ENCODE measurements around the gene CDH20. TPM values are rescaled to one million over a fixed set of nuclear protein-coding genes. Genes with fewer than 3 reads are reported as not detected.

Gene CDH20
- under 1 TPM; 0.20 to 0.25 TPM for total RNA-seq

GRCh38 chr18:61333271-61333745 lies at the start of gene CDH20:
Gene CDH20, plus strand, starts transcription at chr18:61333430.
- DNase-seq: peak; percentile 2
- Mint-ChIP-seq H3K27ac (no peak within 1 kb of the TSS), H3K27me3 (peaks cover 52% of the 10 kb centered on the region), H3K4me3 (no peak within 1 kb of the TSS), H3K36me3 (no peaks in the 10 kb centered on the region), H3K4me1 (no peaks in the 10 kb centered on the region), H3K9me3 (no peaks in the 10 kb centered on the region)

- no peak overlapping the region for H3K4me3 Mint-ChIP-seq
- peaks cover 6% of the 10 kb centered on the region for H3K9me3 Mint-ChIP-seq
- no peaks in the 10 kb centered on the region for H3K27me3 Mint-ChIP-seq
- H3K27ac Mint-ChIP-seq: no peak overlapping the region
- DNase-seq: no peak
- no peaks in the 10 kb centered on the region for H3K36me3 Mint-ChIP-seq
- H3K4me1 Mint-ChIP-seq: no peaks in the 10 kb centered on the region
Observed at GRCh38 chr18:61284039-61284438, 49.2 kb upstream of the CDH20 start.

DNA sequence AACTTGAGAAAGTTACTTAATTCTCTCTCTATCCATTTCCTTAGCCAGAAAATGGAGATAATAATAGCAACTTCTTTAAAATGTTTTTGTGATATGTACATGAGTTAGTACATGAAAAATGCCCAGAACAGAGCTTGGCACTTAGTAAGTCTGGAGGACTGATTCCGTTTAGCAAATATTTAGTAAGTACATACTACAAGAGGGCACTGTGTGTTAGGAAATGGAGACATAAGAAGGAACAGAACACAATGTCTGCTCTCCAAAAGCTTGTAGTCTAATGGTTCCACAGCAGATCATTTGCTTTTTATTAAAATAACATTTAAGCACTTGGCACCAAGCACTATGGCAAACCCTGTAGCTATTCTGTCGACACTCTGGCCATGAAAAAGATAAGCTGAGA lies 47.5 kb upstream of the CDH20 start:
- no peak overlapping the region for H3K27ac Mint-ChIP-seq
- H3K4me1 Mint-ChIP-seq: no peaks in the 10 kb centered on the region
- H3K36me3 Mint-ChIP-seq: no peaks in the 10 kb centered on the region
- H3K27me3 Mint-ChIP-seq: no peaks in the 10 kb centered on the region
- peaks cover 4% of the 10 kb centered on the region for H3K9me3 Mint-ChIP-seq
- DNase-seq: no peak
- no peak overlapping the region for H3K4me3 Mint-ChIP-seq

GRCh38 chr18:61286867-61287266 lies 46.4 kb upstream of the CDH20 start:
- Mint-ChIP-seq H3K9me3 (no peaks in the 10 kb centered on the region), H3K27me3 (no peaks in the 10 kb centered on the region), H3K4me1 (no peaks in the 10 kb centered on the region), H3K36me3 (no peaks in the 10 kb centered on the region), H3K27ac (no peak overlapping the region), H3K4me3 (no peak overlapping the region)
- no peak for DNase-seq

DNA sequence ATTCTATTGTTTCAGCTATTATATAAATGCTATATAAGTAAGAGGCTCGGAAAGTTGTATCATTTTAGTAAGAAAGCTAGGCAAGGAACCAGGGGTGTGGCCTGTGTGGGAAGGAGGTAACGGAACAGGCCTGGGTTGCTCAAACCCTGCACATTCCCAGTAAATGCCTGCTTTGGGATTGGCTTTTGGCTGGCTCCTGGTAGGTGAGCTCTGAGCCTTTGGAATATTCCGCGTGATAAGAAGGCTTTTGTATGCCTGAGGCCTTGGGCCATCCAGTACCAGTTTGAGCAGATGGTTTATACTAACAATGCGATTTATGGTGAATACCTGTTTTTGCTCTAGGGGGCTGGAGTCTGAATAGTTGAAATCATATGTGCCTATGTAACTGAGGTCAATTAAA lies 42.6 kb upstream of the CDH20 start:
- Mint-ChIP-seq H3K9me3 (no peaks in the 10 kb centered on the region), H3K4me1 (no peaks in the 10 kb centered on the region), H3K27ac (no peak overlapping the region), H3K4me3 (no peak overlapping the region), H3K27me3 (no peaks in the 10 kb centered on the region), H3K36me3 (no peaks in the 10 kb centered on the region)
- no peak for DNase-seq

DNA sequence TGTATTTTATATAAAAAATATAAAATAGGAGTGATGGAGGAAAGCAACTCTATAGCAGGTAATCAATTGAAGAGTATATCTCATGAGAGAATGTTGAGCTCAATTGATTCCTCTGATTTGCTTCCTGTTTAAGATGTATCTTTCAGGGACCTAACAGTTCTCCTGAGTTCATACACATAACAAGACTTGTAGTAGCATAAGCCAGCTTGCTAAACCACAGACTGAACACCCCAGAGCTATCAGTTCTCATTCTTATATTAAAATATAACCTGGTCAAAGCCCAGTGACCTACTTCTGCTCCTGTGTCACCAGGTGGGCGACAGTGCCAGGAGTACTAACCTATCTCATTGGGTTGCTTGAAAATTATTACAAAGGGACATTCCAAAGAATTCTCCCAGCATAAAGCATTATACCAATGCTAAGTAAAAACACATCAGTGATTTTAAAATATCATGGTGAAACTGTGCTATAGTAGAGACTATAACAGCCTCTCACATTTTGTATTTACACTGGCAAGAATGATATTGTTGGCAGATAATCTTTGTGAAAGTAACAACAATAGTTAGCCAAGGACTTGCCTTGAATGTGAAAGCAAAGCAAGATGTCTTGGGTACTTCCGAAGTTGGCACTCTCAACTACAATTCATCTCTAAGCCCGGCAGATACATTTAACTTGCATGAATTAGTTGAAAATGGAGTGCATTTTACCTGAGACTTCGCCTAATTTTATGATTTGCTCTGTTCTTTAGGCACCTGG lies 40.8 kb upstream of the CDH20 start:
- no peaks in the 10 kb centered on the region for H3K9me3 Mint-ChIP-seq
- no peak for DNase-seq
- no peaks in the 10 kb centered on the region for H3K36me3 Mint-ChIP-seq
- H3K27me3 Mint-ChIP-seq: no peaks in the 10 kb centered on the region
- H3K27ac Mint-ChIP-seq: no peak overlapping the region
- H3K4me3 Mint-ChIP-seq: no peak overlapping the region
- H3K4me1 Mint-ChIP-seq: no peaks in the 10 kb centered on the region

DNA sequence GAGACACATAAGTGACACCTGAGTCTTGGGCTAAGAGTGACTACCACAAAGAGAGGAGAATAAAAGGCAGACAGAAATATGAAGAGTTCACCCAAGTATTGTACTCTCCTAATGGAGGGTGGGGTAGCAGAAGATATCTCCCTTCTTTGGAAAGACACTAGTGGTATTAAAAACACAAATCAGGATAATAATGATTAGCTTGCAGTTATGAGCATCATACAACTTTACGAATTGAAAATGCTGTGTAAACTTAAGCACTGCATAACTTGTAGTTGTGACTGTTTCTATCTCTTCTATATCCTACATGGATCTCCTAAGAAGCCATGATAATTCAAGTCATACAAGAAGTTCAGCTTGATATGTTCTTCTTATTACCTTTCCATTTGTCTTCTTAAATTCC lies 38.1 kb upstream of the CDH20 start:
- Mint-ChIP-seq H3K4me3 (no peak overlapping the region), H3K36me3 (no peaks in the 10 kb centered on the region), H3K4me1 (no peaks in the 10 kb centered on the region), H3K27ac (no peak overlapping the region), H3K27me3 (no peaks in the 10 kb centered on the region), H3K9me3 (no peaks in the 10 kb centered on the region)
- DNase-seq: no peak

GRCh38 chr18:61308004-61308403 lies 25.2 kb upstream of the CDH20 start:
- Mint-ChIP-seq H3K36me3 (no peaks in the 10 kb centered on the region), H3K4me1 (no peaks in the 10 kb centered on the region), H3K27me3 (no peaks in the 10 kb centered on the region), H3K27ac (no peak overlapping the region), H3K4me3 (no peak overlapping the region), H3K9me3 (no peaks in the 10 kb centered on the region)
- no peak for DNase-seq

DNA sequence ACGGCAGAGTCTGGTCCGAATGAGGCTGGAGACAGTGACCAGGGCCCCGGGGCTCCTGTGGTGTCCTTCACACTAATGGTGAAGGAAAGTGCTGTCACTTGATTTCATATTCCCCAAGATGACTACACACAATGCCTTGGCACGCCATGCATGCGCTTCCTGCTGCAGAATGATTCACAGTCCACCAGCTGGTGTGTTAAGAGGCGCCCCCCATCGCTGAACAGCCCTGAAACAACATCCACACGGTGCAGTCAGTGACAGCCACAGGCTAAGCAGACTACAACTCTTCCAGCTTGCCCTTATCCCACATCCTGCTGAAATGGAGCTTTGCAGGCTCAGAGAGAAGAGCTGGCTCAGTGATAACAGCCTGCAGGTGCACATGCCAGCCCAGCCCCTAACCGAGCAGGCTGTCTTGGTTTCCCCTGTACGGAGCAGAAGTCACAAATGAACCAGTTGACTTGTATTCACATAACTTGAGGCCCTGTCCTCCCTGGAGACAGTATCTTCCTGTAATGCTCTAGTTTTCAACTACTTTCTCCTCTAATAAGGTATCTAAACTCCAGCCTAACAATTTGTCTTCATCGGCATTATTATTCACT lies 24.3 kb upstream of the CDH20 start:
- H3K4me3 Mint-ChIP-seq: no peak overlapping the region
- H3K27ac Mint-ChIP-seq: no peak overlapping the region
- H3K4me1 Mint-ChIP-seq: no peaks in the 10 kb centered on the region
- DNase-seq: no peak
- no peaks in the 10 kb centered on the region for H3K36me3 Mint-ChIP-seq
- no peaks in the 10 kb centered on the region for H3K27me3 Mint-ChIP-seq
- H3K9me3 Mint-ChIP-seq: no peaks in the 10 kb centered on the region

- H3K4me1 Mint-ChIP-seq: no peaks in the 10 kb centered on the region
- H3K27me3 Mint-ChIP-seq: peaks cover 7% of the 10 kb centered on the region
- H3K36me3 Mint-ChIP-seq: no peaks in the 10 kb centered on the region
- H3K4me3 Mint-ChIP-seq: no peak overlapping the region
- no peak overlapping the region for H3K27ac Mint-ChIP-seq
- peak; percentile 43 for DNase-seq
- no peaks in the 10 kb centered on the region for H3K9me3 Mint-ChIP-seq
Observed at GRCh38 chr18:61322265-61322873, 10.9 kb upstream of the CDH20 start.

DNA sequence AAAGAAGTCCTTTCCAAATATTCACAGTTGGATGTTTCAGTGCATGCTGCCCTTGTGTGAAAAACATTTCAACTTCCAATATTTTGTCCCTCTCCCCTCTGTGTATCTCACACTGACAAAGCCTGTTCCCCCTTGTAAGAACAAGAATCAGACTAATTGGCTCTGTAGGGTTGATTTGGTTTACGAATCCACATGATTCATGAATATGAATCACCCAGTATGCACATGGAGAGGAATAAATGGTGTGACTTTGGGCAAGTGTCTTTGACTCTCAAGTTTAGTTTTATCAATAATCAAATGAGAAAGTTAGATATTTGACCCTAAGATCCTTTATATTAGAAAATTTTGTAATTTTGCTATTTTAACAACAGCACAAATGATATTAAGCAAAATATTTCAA lies 9.3 kb upstream of the CDH20 start:
- H3K4me3 Mint-ChIP-seq: no peak overlapping the region
- no peaks in the 10 kb centered on the region for H3K9me3 Mint-ChIP-seq
- H3K27ac Mint-ChIP-seq: no peak overlapping the region
- DNase-seq: no peak
- peaks cover 12% of the 10 kb centered on the region for H3K27me3 Mint-ChIP-seq
- H3K4me1 Mint-ChIP-seq: no peaks in the 10 kb centered on the region
- no peaks in the 10 kb centered on the region for H3K36me3 Mint-ChIP-seq

GRCh38 chr18:61326407-61326806 lies 6.8 kb upstream of the CDH20 start:
- Mint-ChIP-seq H3K36me3 (no peaks in the 10 kb centered on the region), H3K27ac (no peak overlapping the region), H3K9me3 (no peaks in the 10 kb centered on the region), H3K4me3 (no peak overlapping the region), H3K27me3 (peaks cover 8% of the 10 kb centered on the region), H3K4me1 (no peaks in the 10 kb centered on the region)
- DNase-seq: no peak

DNA sequence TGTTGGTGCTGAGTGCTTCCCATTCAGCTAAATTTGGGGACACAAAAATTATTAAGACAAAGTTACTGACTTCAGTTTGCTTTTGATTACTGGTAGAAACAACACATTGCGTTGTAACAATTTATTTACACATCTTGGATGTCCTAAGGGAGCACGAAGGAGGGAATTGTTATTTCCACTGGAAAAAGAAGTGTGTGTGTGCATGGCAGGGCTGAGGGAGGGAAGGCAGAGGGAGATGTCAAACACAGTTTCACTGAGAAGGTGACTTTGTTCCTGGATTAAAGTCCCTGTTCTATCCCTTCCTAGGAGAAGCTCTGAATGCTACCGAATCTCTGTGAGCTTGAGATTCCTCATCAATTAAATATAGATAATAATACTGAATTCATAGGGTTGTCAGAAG lies 3.8 kb upstream of the CDH20 start:
- Mint-ChIP-seq H3K27ac (no peak overlapping the region), H3K36me3 (no peaks in the 10 kb centered on the region), H3K27me3 (peaks cover 31% of the 10 kb centered on the region), H3K4me1 (no peaks in the 10 kb centered on the region), H3K9me3 (no peaks in the 10 kb centered on the region), H3K4me3 (no peak overlapping the region)
- no peak for DNase-seq

- DNase-seq: no peak
- Mint-ChIP-seq H3K27ac (no peak overlapping the region), H3K4me1 (no peaks in the 10 kb centered on the region), H3K9me3 (no peaks in the 10 kb centered on the region), H3K27me3 (peaks cover 47% of the 10 kb centered on the region), H3K4me3 (no peak overlapping the region), H3K36me3 (no peaks in the 10 kb centered on the region)
Observed at GRCh38 chr18:61331051-61331450, 2.2 kb upstream of the CDH20 start.

DNA sequence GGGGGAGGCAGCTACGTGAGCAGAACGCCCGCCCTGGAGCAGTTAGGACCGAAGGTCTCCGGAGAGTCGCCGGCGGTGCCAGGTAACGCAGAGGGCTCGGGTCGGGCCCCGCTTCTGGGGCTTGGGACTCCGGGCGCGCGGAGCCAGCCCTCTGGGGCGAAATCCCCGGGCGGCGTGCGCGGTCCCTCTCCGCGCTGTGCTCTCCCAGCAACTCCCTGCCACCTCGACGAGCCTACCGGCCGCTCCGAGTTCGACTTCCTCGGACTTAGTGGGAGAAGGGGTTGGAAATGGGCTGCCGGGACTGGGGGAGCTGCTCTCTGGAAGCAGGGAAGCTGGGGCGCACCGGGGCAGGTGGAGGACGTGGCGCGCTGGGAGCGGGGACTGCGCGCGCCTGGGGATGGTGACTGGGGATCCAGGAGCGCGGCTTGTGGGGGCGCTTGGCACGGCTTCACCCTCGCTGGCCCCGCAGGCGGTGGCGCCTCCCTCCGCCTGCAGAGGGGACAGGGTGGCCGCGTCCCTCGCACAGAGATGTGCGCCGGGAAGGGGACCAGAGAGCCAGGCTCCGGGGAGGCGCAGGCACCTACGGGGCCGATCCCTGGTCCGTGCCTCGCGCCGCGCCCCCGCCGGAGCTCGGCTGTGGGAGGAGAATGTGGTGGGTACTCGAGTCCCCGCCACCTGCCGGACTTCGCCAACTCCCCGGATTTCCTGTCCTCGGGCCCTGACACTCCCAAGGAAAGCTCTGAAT lies 688 bp downstream of the CDH20 start:
- Mint-ChIP-seq H3K4me1 (no peaks in the 10 kb centered on the region), H3K27me3 (peaks cover 52% of the 10 kb centered on the region), H3K36me3 (no peaks in the 10 kb centered on the region), H3K27ac (no peak overlapping the region), H3K4me3 (no peak overlapping the region), H3K9me3 (no peaks in the 10 kb centered on the region)
- DNase-seq: no peak

All from activated naive CD8-positive, alpha-beta T cell treated with anti-CD3 and anti-CD28 coated beads for 36 hours (primary cell).